ENCODE data around the gene KCNE5. TPM values are rescaled to one million over a fixed set of nuclear protein-coding genes. Genes with fewer than 3 reads are reported as not detected.

KCNE5 gene
- total and polyA plus RNA-seq, 10 of the 15 experiments (the other 5 are each of a cell fraction or from before 2014, with no cell fraction given): 0.08 to 0.54 (median 0.40) TPM

DNA sequence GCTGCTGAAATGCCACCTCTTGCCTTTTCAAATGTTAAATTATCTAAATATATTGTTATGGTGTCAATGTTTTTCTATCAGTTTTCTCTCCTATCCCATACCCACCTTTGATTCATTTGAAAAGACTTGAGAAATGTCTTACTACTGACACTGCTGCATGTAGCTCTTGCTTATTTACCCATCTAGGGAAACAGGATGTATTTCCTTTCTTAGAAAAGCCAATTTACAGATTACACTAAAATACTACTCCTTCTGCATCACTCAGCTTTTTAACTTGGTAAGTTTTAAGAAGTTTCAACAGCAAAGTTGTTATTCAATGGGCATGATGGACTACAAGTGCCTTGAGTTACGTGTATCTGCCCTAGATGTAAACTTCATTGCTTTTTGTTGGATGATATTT, 13.2 kb upstream of the KCNE5 start:
- ATAC-seq (no peak), DNase-seq (ENCODE audit: low read depth, low spot score) (no peak), FAIRE-seq (no peak)
- no peaks in the 10 kb centered on the region for H3K79me2 ChIP-seq (ENCODE audit: control insufficient read depth, insufficient read depth, low read length)
- WGBS (ENCODE audit: insufficient coverage, insufficient replicate concordance, low lambda C conversion rate, missing lambda C conversion rate): 46% methylated on average over 1 of the region's 1 CpG
- ChIA-PET RAD21 (ENCODE audit: unreplicated experiment) (no interaction called here), SMC1A (ENCODE audit: uncharacterized antibody, unreplicated experiment) (interaction anchor here (1.0 to 1.8 kb wide), 4 partner anchors 27 to 253 kb away, joined by 3 to 6 read pairs (median 4); no protein-coding TSS in a partner anchor), POLR2A (no interaction called here), CTCF (interaction anchor here (0.6 to 1.4 kb wide), 3 partner anchors 153 to 253 kb away, joined by 3 to 4 read pairs (median 3); no protein-coding TSS in a partner anchor)
- H2AFZ ChIP-seq (ENCODE audit: control insufficient read depth, low read depth, low read length): no peak overlapping the region
- no peaks in the 10 kb centered on the region for H3K4me1 ChIP-seq (ENCODE audit: control insufficient read depth, insufficient read depth, low read length)
- TF ChIP-seq RAD51 (IDR thresholded peaks at IDR 0.05) (no peak), SREBF2 (IDR thresholded peaks at IDR 0.05; ENCODE audit: low read length) (no peak), MTA2 (IDR thresholded peaks at IDR 0.05; ENCODE audit: low read depth) (no peak), POLR2AphosphoS5 (IDR thresholded peaks at IDR 0.05; ENCODE audit: low read length) (no peak), SMARCA5 (IDR thresholded peaks at IDR 0.05) (no peak), GABPA (IDR thresholded peaks at IDR 0.05; ENCODE audit: low read depth) (no peak), IRF4 (IDR thresholded peaks at IDR 0.05; ENCODE audit: low read depth, low read length) (no peak), STAT1 (conservative IDR thresholded peaks at IDR 0.05) (no peak), KLF5 (IDR thresholded peaks at IDR 0.05; ENCODE audit: partially characterized antibody) (no peak)
- TF ChIP-seq, protein P1, sequence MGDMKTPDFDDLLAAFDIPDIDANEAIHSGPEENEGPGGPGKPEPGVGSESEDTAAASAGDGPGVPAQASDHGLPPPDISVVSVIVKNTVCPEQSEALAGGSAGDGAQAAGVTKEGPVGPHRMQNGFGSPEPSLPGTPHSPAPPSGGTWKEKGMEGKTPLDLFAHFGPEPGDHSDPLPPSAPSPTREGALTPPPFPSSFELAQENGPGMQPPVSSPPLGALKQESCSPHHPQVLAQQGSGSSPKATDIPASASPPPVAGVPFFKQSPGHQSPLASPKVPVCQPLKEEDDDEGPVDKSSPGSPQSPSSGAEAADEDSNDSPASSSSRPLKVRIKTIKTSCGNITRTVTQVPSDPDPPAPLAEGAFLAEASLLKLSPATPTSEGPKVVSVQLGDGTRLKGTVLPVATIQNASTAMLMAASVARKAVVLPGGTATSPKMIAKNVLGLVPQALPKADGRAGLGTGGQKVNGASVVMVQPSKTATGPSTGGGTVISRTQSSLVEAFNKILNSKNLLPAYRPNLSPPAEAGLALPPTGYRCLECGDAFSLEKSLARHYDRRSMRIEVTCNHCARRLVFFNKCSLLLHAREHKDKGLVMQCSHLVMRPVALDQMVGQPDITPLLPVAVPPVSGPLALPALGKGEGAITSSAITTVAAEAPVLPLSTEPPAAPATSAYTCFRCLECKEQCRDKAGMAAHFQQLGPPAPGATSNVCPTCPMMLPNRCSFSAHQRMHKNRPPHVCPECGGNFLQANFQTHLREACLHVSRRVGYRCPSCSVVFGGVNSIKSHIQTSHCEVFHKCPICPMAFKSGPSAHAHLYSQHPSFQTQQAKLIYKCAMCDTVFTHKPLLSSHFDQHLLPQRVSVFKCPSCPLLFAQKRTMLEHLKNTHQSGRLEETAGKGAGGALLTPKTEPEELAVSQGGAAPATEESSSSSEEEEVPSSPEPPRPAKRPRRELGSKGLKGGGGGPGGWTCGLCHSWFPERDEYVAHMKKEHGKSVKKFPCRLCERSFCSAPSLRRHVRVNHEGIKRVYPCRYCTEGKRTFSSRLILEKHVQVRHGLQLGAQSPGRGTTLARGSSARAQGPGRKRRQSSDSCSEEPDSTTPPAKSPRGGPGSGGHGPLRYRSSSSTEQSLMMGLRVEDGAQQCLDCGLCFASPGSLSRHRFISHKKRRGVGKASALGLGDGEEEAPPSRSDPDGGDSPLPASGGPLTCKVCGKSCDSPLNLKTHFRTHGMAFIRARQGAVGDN (IDR thresholded peaks at IDR 0.05): no peak
- TF ChIP-seq, protein P2, sequence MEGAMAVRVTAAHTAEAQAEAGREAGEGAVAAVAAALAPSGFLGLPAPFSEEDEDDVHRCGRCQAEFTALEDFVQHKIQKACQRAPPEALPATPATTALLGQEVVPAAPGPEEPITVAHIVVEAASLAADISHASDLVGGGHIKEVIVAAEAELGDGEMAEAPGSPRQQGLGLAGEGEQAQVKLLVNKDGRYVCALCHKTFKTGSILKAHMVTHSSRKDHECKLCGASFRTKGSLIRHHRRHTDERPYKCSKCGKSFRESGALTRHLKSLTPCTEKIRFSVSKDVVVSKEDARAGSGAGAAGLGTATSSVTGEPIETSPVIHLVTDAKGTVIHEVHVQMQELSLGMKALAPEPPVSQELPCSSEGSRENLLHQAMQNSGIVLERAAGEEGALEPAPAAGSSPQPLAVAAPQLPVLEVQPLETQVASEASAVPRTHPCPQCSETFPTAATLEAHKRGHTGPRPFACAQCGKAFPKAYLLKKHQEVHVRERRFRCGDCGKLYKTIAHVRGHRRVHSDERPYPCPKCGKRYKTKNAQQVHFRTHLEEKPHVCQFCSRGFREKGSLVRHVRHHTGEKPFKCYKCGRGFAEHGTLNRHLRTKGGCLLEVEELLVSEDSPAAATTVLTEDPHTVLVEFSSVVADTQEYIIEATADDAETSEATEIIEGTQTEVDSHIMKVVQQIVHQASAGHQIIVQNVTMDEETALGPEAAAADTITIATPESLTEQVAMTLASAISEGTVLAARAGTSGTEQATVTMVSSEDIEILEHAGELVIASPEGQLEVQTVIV (IDR thresholded peaks at IDR 0.05; ENCODE audit: borderline replicate concordance, partially characterized antibody): no peak
- TF ChIP-seq, protein P3, sequence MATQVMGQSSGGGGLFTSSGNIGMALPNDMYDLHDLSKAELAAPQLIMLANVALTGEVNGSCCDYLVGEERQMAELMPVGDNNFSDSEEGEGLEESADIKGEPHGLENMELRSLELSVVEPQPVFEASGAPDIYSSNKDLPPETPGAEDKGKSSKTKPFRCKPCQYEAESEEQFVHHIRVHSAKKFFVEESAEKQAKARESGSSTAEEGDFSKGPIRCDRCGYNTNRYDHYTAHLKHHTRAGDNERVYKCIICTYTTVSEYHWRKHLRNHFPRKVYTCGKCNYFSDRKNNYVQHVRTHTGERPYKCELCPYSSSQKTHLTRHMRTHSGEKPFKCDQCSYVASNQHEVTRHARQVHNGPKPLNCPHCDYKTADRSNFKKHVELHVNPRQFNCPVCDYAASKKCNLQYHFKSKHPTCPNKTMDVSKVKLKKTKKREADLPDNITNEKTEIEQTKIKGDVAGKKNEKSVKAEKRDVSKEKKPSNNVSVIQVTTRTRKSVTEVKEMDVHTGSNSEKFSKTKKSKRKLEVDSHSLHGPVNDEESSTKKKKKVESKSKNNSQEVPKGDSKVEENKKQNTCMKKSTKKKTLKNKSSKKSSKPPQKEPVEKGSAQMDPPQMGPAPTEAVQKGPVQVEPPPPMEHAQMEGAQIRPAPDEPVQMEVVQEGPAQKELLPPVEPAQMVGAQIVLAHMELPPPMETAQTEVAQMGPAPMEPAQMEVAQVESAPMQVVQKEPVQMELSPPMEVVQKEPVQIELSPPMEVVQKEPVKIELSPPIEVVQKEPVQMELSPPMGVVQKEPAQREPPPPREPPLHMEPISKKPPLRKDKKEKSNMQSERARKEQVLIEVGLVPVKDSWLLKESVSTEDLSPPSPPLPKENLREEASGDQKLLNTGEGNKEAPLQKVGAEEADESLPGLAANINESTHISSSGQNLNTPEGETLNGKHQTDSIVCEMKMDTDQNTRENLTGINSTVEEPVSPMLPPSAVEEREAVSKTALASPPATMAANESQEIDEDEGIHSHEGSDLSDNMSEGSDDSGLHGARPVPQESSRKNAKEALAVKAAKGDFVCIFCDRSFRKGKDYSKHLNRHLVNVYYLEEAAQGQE (IDR thresholded peaks at IDR 0.05; ENCODE audit: low read depth, low read length): no peak
- intact Hi-C loops (cut with micrococcal nuclease; ENCODE audit: unreplicated experiment): loop anchor here (10.0 kb wide), 1 partner anchor 943 kb away; no protein-coding TSS in a partner anchor
- H3K9ac ChIP-seq (ENCODE audit: control insufficient read depth, insufficient read depth, low read length): no peak overlapping the region
- no peak overlapping the region for H3K27ac ChIP-seq (ENCODE audit: control insufficient read depth, insufficient read depth)
- no peak overlapping the region for H3K4me2 ChIP-seq (ENCODE audit: control insufficient read depth, insufficient read depth)
- no peaks in the 10 kb centered on the region for H3K27me3 ChIP-seq (replicated peaks in 1 of 2; ENCODE audit: control insufficient read depth in 2 of 2, insufficient read depth in 2 of 2, low read length in 1 of 2)
- H3K9me3 ChIP-seq (replicated peaks; ENCODE audit: control insufficient read depth, insufficient read depth, low read length): no peaks in the 10 kb centered on the region
- no peaks in the 10 kb centered on the region; a peak in 1 of 4 replicates for H3K36me3 ChIP-seq (ENCODE audit: control insufficient read depth in 2 of 2, insufficient read depth in 2 of 2, low read length in 1 of 2)
- no peaks in the 10 kb centered on the region; the same call in 1 of the 2 replicates for H4K20me1 ChIP-seq (ENCODE audit: control insufficient read depth, insufficient read depth)
- no peak overlapping the region for H3K4me3 ChIP-seq
- in situ Hi-C loops (cut with MboI): no loop called here
- BruUV-seq (replicated peaks): no TSS peak
